Neuronal stem cell (in vitro differentiated cells): Measurements from ENCODE around the gene BAD.

Experiments
- DNase-seq: peaks from one replicate; pipeline ENCODE4 v3.0.0-alpha.2; 2013; ENCODE audit warnings: low spot score
- H2AFZ ChIP-seq: one replicate; pipeline ENCODE4 v1.6.1; 2013; ENCODE audit warnings: mild to moderate bottlenecking, low read length, inconsistent platforms
- H2AK5ac ChIP-seq: 2 replicates; pipeline ENCODE4 v1.6.1; 2013; ENCODE audit warnings: low read depth, mild to moderate bottlenecking, inconsistent platforms, low read length, moderate library complexity, mixed read lengths
- H2BK120ac ChIP-seq: 2 replicates; pipeline ENCODE4 v1.6.1; 2013; ENCODE audit warnings: low read depth, mild to moderate bottlenecking, inconsistent platforms, low read length, moderate library complexity, mixed read lengths
- H2BK12ac ChIP-seq: one replicate; pipeline ENCODE4 v1.6.1; 2013; ENCODE audit warnings: low read length, inconsistent platforms
- H2BK15ac ChIP-seq: 2 replicates; pipeline ENCODE4 v1.6.1; 2013; ENCODE audit warnings: mild to moderate bottlenecking, low read length, inconsistent platforms, mixed read lengths
- H2BK5ac ChIP-seq: one replicate; pipeline ENCODE4 v1.6.1; 2013; ENCODE audit warnings: inconsistent platforms, mild to moderate bottlenecking, low read length, moderate library complexity
- H3K14ac ChIP-seq: one replicate; pipeline ENCODE4 v1.6.1; 2013; ENCODE audit warnings: low read length, inconsistent platforms
- H3K18ac ChIP-seq: 2 replicates; pipeline ENCODE4 v1.6.1; 2013; ENCODE audit warnings: low read length, inconsistent platforms
- H3K23ac ChIP-seq: 2 replicates; pipeline ENCODE4 v1.6.1; 2013; ENCODE audit warnings: low read depth, mild to moderate bottlenecking, mixed read lengths, low read length, inconsistent platforms; ENCODE audit not compliant: poor library complexity
- H3K27ac ChIP-seq: replicated peaks from 3 replicates; pipeline ENCODE4 v1.5.1; 2013; ENCODE audit warnings: low read length, inconsistent platforms
- H3K27me3 ChIP-seq, 3 experiments: 2 replicates each; pipeline ENCODE4 v1.6.1; 2013; ENCODE audit warnings: low read length in 3 of 3, mild to moderate bottlenecking in 2 of 3, inconsistent platforms in 1 of 3, low read depth in 1 of 3, mixed read lengths in 1 of 3, moderate library complexity in 1 of 3; ENCODE audit not compliant: control insufficient read depth in 3 of 3, insufficient read depth in 3 of 3
- H3K36me3 ChIP-seq, 2 donors: replicated peaks in 1 of 2; 2 replicates each; pipeline ENCODE4 v1.6.1; 2013; ENCODE audit warnings: low read length in 2 of 2; ENCODE audit not compliant: control insufficient read depth in 2 of 2, insufficient read depth in 2 of 2
- H3K4ac ChIP-seq: 2 replicates; pipeline ENCODE4 v1.6.1; 2013; ENCODE audit warnings: inconsistent platforms, mild to moderate bottlenecking, low read length, moderate library complexity
- H3K4me1 ChIP-seq, 2 donors: 1 replicate in 1 of 2; 2 replicates in 1 of 2; pipeline ENCODE4 v1.6.1; 2013; ENCODE audit warnings: low read length in 2 of 2, low read depth in 1 of 2; ENCODE audit not compliant: control insufficient read depth in 2 of 2, insufficient read depth in 1 of 2
- H3K4me2 ChIP-seq: one replicate; pipeline ENCODE4 v1.6.1; 2013; ENCODE audit warnings: mild to moderate bottlenecking, low read length, inconsistent platforms; ENCODE audit not compliant: insufficient read depth, poor library complexity, severe bottlenecking
- H3K4me3 ChIP-seq, 2 donors: 2 replicates each; pipeline ENCODE4 v1.5.1; 2013; ENCODE audit warnings: low read length in 2 of 2, mild to moderate bottlenecking in 2 of 2, inconsistent platforms in 1 of 2, moderate library complexity in 1 of 2
- H3K79me1 ChIP-seq: one replicate; pipeline ENCODE4 v1.6.1; 2013; ENCODE audit warnings: low read depth, mild to moderate bottlenecking, inconsistent platforms, low read length, moderate library complexity
- H3K9ac ChIP-seq: one replicate; pipeline ENCODE4 v1.6.1; 2013; ENCODE audit warnings: mild to moderate bottlenecking, low read depth, low read length, inconsistent platforms; ENCODE audit not compliant: poor library complexity
- H3K9me3 ChIP-seq, 2 donors: replicated peaks in 1 of 2; 2 replicates each; pipeline versions ENCODE3 to v1.6.1; 2013; ENCODE audit warnings: low read length in 2 of 2, mild to moderate bottlenecking in 2 of 2, inconsistent platforms in 1 of 2, low read depth in 1 of 2, mixed read lengths in 1 of 2, moderate library complexity in 1 of 2; ENCODE audit not compliant: control insufficient read depth in 2 of 2, insufficient read depth in 1 of 2
- H4K8ac ChIP-seq: one replicate; pipeline ENCODE4 v1.6.1; 2013; ENCODE audit warnings: low read depth, mild to moderate bottlenecking, inconsistent platforms, low read length, moderate library complexity
- H4K91ac ChIP-seq: one replicate; pipeline ENCODE4 v1.6.1; 2013; ENCODE audit warnings: low read length, low read depth, mild to moderate bottlenecking, inconsistent platforms; ENCODE audit not compliant: poor library complexity
- WGBS, 2 donors: extraction: QIAGEN DNeasy Blood & Tissue Kit; methylation state at CpG; one replicate each; pipeline ENCODE4 v1.1.7; 2013; ENCODE audit warnings: missing lambda C conversion rate in 2 of 2, mixed read lengths in 1 of 2; ENCODE audit not compliant: insufficient read length in 2 of 2, insufficient replicate concordance in 1 of 2; ENCODE audit errors: extremely low coverage in 2 of 2; 5-methylcytosine and 5-hydroxymethylcytosine counted together

Gene BAD

DNA sequence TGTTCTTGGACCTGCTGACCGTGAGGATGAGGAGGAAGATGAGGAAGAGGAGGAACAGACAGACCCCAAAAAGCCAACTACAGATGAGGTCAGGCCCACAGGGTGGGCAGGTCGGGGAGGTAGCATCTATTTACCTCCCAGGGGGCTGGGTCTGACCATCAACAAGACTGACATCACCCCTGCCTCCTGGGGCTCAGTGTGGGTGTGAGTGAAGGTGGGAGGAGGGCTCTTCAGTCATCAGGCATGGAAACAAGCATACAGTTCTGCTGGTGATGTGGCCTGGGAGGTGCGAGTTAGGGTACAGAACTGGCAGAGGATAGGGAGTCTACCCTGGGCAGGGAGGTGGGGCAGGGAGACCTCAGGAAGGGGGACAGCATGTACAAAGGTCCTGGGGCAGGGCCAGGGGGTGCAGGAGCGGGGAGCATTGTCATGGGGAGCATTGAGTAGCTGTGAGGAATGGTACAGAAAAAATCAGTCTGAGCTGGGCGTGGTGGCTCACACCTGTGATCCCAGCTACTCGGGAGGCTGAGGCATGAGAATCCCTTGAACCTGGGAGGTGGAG is 24.2 kb downstream of the BAD start:
- H3K9ac ChIP-seq = no peak overlapping the region
- H2BK120ac ChIP-seq = no peak overlapping the region
- H2BK12ac ChIP-seq = no peak overlapping the region
- H3K4ac ChIP-seq = no peak overlapping the region
- no peak overlapping the region for H4K91ac ChIP-seq
- H3K36me3 ChIP-seq = peaks cover 42 to 83% of the 10 kb centered on the region in 2 donors
- no peak for DNase-seq
- no peak overlapping the region for H2BK15ac ChIP-seq
- H3K79me1 ChIP-seq = peaks cover 3% of the 10 kb centered on the region
- H3K4me3 ChIP-seq = no peak overlapping the region
- H2BK5ac ChIP-seq = no peak overlapping the region
- H3K14ac ChIP-seq = no peak overlapping the region
- no CpG with 5 or more reads among the region's 6 CpGs for WGBS, 2 donors
- no peak overlapping the region for H3K4me2 ChIP-seq
- peaks cover 0 to 4% of the 10 kb centered on the region in 2 donors for H3K4me1 ChIP-seq
- no peak overlapping the region for H3K27ac ChIP-seq
- no peak overlapping the region for H4K8ac ChIP-seq
- H2AK5ac ChIP-seq = no peak overlapping the region
- no peak overlapping the region for H3K18ac ChIP-seq
- no peak overlapping the region for H2AFZ ChIP-seq
- no peaks in the 10 kb centered on the region for H3K27me3 ChIP-seq
- H3K9me3 ChIP-seq = no peaks in the 10 kb centered on the region
- H3K23ac ChIP-seq = no peak overlapping the region

DNA sequence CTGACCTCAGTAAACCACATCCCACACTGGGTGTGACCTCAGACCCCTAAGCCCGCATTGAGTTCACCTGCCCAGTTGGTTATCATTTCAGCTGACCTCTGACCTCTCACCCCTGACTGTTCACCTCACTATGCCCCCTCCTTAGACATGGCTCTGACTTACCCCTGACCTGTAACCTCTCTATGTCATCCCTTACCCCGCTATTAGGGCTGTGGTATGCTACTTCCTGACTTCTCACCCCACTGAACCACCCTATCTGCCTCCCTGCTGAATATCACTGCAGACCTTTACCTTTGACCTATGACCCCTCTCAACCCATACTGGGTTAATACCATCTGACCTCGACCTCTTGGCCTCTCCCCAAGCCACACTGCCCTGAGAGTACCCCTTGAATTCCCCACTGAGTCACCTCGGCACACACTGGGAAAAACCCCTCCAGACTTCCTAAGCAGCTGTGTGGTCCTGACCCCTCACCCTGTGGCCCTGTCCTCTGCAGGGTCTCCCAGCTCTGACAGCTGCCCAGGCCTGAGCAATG is 24.9 kb downstream of the BAD start:
- no peak for DNase-seq
- H2BK12ac ChIP-seq = no peak overlapping the region
- WGBS, 2 donors = no CpG with 5 or more reads among the region's 4 CpGs
- H3K27me3 ChIP-seq = no peaks in the 10 kb centered on the region
- H2BK15ac ChIP-seq = no peak overlapping the region
- peak overlapping the region; percentile 31 for H2BK120ac ChIP-seq
- H3K36me3 ChIP-seq = peaks cover 42 to 87% of the 10 kb centered on the region in 2 donors
- no peak overlapping the region for H2BK5ac ChIP-seq
- no peak overlapping the region for H3K23ac ChIP-seq
- peaks cover 3% of the 10 kb centered on the region for H3K79me1 ChIP-seq
- peak overlapping the region in 1 of 2 donors; percentile 43 for H3K4me3 ChIP-seq
- no peak overlapping the region for H3K27ac ChIP-seq
- H3K18ac ChIP-seq = no peak overlapping the region
- peaks cover 0 to 4% of the 10 kb centered on the region in 2 donors for H3K4me1 ChIP-seq
- H3K4me2 ChIP-seq = no peak overlapping the region
- no peak overlapping the region for H2AFZ ChIP-seq
- no peak overlapping the region for H3K4ac ChIP-seq
- H3K9me3 ChIP-seq = no peaks in the 10 kb centered on the region
- no peak overlapping the region for H3K14ac ChIP-seq
- H2AK5ac ChIP-seq = no peak overlapping the region
- H4K8ac ChIP-seq = no peak overlapping the region
- no peak overlapping the region for H4K91ac ChIP-seq
- no peak overlapping the region for H3K9ac ChIP-seq

GRCh38 chr11:64258946-64259532 is 25.4 kb downstream of the BAD start:
- Histone ChIP-seq H3K27me3 (no peaks in the 10 kb centered on the region), H3K4me2 (no peak overlapping the region), H3K79me1 (peaks cover 3% of the 10 kb centered on the region), H3K36me3 (peaks cover 43 to 87% of the 10 kb centered on the region in 2 donors), H2AFZ (no peak overlapping the region), H3K27ac (no peak overlapping the region), H3K9ac (peak overlapping the region; percentile 70), H2BK120ac (peak overlapping the region; percentile 31), H3K9me3 (no peaks in the 10 kb centered on the region), H3K14ac (no peak overlapping the region), H4K8ac (no peak overlapping the region), H4K91ac (no peak overlapping the region), H3K4ac (no peak overlapping the region), H2BK12ac (no peak overlapping the region), H2AK5ac (no peak overlapping the region), H3K18ac (no peak overlapping the region), H3K23ac (no peak overlapping the region), H3K4me3 (peak overlapping the region in 1 of 2 donors; percentile 43), H2BK5ac (no peak overlapping the region), H2BK15ac (no peak overlapping the region), H3K4me1 (peaks cover 0 to 4% of the 10 kb centered on the region in 2 donors)
- no CpG with 5 or more reads among the region's 32 CpGs for WGBS, 2 donors
- no peak for DNase-seq

- H3K4me3 ChIP-seq = peak overlapping the region in 1 of 2 donors; percentile 9
- no peak overlapping the region for H3K9ac ChIP-seq
- H4K91ac ChIP-seq = no peak overlapping the region
- H2BK15ac ChIP-seq = no peak overlapping the region
- H2BK5ac ChIP-seq = no peak overlapping the region
- H3K23ac ChIP-seq = no peak overlapping the region
- no peak overlapping the region for H2BK120ac ChIP-seq
- H3K9me3 ChIP-seq = no peaks in the 10 kb centered on the region
- H3K27ac ChIP-seq = no peak overlapping the region
- H2BK12ac ChIP-seq = no peak overlapping the region
- H2AK5ac ChIP-seq = no peak overlapping the region
- WGBS, 2 donors = no CpG with 5 or more reads among the region's 24 CpGs
- H3K4me2 ChIP-seq = no peak overlapping the region
- no peak overlapping the region for H3K18ac ChIP-seq
- H3K4ac ChIP-seq = no peak overlapping the region
- peaks cover 0 to 1% of the 10 kb centered on the region in 2 donors for H3K4me1 ChIP-seq
- H3K27me3 ChIP-seq = no peaks in the 10 kb centered on the region
- H3K36me3 ChIP-seq = peaks cover 42 to 83% of the 10 kb centered on the region in 2 donors
- H2AFZ ChIP-seq = no peak overlapping the region
- H3K79me1 ChIP-seq = peaks cover 3% of the 10 kb centered on the region
- DNase-seq = no peak
- H4K8ac ChIP-seq = no peak overlapping the region
- no peak overlapping the region for H3K14ac ChIP-seq
Observed at GRCh38 chr11:64258356-64258755, 26.1 kb downstream of the BAD start.
